GM12801 (cell line): Measurements from ENCODE around the gene EIPR1.

Source experiments
- CTCF ChIP-seq: IDR thresholded peaks from one replicate; pipeline ENCODE4 v1.5.1; 2011; ENCODE audit warnings: control low read depth; ENCODE audit not compliant: insufficient read length; ENCODE audit errors: extremely low read depth

The EIPR1 gene

GRCh38 chr2:3145471-3146021, 232.1 kb downstream of the EIPR1 start:
- TF ChIP-seq CTCF: no peak

- no peak for TF ChIP-seq CTCF
These were observed 232.8 kb downstream of the EIPR1 start for GRCh38 chr2:3144856-3145255.

GRCh38 chr2:3143602-3144001, 234.0 kb downstream of the EIPR1 start:
- no peak for TF ChIP-seq CTCF

GRCh38 chr2:3142961-3143571, 234.6 kb downstream of the EIPR1 start:
- TF ChIP-seq CTCF: no peak

GRCh38 chr2:3142210-3142609, 235.4 kb downstream of the EIPR1 start:
- TF ChIP-seq CTCF: no peak

- TF ChIP-seq CTCF: no peak
These were observed 235.9 kb downstream of the EIPR1 start for GRCh38 chr2:3141696-3142095.

DNA sequence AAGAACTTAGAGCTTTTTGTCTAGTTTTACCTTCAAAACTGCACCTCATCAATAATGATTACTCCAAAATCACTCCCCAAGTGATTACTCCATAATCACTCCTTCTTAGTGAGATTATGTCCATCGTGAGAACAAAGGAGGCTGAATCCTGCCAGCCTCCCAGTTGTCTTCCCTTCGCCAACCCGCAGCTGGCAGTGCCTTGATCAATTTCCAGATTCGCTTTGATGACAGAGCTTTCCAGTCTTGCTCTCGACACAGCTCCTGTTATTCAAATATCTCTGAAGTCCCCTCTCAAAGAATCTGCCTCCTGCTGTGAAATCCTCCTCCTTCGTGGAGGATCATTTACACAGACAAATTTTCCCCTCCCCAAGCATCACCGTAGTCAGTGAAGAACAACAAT, 237.7 kb downstream of the EIPR1 start:
- TF ChIP-seq CTCF: no peak
